GM18502 (cell line): Measurements from ENCODE around the gene AIFM3.
"Not testable (repeated sequence)": the region's sequence is repeated elsewhere in the genome, so short reads cannot be mapped to it uniquely, and the experiment has no call there.

Experiments
- ATAC-seq: cut with Tn5 transposase; IDR thresholded peaks from one replicate; pipeline ENCODE4 v1.9.1; 2021; ENCODE audit warnings: mild to moderate bottlenecking; ENCODE audit not compliant: unreplicated experiment, poor library complexity

Gene AIFM3

DNA sequence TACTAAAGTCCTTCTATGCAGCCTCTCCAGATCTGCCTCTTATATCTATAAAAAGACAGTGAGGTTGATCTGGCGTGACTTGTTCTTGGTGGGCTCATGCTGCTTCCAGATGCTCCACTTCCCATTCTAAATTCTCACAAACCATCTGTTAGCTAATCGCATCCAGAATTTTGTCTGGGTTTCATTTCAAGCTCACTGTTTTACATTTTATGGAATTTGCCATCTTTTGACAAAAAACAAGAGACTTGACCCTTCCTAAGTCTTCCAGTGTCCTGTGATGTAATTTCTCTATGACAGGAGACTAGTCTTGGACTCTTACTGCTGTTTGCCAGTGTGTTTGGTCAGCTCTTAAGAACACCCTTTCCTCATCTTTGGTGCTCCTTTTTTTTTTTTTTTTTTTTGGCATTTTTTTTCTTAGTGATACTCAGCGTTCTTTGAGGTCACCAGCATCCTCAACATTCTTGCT, 26.8 kb upstream of the AIFM3 start:
- no peak for ATAC-seq

DNA sequence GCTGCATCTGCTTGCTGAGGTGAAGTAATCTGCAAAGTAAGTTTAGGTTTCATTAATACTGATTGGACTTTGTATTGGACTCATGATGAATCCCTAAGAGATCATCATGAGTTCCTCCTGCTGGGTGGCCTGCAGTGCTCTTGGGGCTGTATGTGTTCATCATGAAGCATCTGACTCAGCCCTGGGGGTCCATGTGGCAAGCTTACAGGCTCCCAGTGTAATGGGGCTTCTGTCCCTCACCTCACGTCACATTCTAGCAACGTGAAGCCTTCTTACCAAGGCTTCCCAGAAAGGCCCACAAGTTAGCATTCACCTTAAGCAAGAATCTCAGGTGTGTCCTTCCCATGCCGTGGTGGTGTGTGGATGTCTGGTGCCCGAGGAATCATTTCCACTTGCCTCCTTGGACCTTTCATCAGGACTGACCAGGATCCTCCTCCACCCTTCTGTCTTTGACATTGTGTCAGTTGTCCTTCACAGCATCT, 26.1 kb upstream of the AIFM3 start:
- ATAC-seq, result no peak

DNA sequence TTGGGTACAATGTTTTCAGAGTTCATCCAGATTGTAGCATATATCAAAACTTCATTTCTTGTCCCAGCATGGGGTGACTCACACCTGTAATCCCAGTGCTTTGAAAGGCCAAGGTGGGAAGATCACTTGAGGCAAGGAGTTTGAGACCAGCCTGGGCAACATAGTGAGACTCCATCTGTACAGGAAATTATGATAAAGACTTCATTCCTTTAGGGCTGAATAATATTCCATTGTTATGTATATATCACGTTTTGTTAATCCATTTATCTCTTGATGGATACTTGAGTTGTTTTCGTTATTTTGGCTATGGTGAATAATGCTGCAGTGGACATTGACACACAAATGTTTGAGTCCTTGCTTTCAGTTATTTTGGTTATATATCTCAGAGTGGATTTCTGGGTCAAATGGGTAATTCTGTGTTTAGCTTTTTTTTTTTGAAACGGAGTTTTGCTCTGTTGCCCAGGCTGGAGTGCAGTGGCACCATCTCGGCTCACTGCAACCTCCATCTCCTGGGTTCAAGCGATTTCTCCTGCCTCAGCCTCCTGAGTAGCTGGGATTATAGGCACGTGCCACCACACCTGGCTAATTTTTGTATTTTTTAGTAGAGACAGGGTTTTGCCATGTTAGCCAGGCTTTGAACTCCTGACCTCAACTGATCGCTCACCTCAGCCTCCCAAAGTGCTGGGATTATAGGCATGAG, 24.7 kb upstream of the AIFM3 start:
- not testable (repeated sequence) for ATAC-seq

DNA sequence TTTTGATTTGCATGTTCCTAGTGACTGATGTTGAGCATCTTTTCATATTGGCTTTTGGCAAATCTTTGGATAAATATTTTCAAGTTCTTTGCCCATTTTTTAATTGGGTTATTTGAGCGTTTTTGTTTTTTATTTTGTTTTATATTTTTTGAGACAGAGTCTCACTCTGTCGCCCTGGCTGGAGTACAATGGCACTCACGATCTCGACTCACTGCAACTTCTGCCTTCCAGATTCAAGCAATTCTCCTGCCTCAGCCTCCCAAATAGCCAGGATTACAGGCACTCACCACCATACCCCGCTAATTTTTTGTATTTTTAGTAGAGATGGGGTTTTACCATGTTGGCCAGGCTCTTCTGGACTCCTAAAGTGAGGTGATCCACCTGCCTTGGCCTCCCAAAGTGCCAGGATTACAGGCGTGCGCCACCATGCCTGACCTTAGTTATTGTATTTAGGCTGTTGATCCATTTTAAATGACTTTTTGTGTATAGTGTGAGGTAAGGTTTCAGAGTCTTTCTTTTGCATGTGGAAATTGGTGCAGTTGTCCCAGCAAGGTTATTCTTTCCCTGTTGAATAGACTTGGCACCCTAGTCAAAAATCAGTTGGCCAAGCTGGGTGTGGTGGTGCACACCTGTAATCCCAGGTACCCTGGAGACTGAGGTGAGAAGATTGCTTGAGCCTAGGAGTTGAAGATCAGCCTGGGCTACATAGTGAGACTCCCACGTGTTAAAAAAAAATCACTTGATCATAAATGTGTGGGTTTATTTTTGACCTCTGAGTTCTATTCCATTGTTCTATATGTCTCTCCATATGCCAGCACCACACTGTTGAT, 23.7 kb upstream of the AIFM3 start:
- ATAC-seq, result no peak

DNA sequence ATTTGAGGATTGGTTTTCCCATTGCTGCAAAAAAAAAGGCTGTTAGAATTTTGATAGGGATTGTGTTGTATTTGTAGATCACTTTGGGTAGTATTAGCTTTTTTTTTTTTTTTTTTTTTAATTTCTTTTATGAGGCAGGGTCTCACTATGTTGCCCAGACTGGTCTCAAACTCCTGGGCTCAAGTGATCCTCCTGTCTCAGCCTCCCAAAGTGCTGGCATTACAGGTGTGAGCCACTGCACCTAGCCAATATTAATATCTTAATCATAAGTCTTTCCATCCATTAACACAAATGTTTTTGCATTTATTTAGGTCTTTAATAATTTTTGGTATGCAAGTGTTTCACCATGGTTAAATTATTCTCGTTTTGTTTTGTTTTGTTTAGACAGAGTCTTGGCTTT, 23.0 kb upstream of the AIFM3 start:
- no peak for ATAC-seq

DNA sequence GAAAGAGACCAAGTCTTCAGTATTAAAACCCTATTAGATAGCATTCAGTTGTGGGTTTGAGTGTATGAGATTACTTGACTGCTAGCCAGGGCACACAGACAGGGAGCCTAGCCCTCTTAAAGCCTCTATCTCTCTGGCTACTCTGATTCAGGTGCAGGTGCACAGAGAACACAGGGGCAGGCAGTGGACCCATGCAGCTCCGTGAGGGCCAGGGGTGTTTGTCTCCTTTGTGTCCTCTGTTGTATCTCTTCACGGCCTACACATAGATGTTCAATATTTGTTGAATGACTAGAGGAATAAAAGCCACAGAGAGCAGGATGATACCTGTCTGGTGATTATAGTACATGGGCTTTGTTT, 21.5 kb upstream of the AIFM3 start:
- no peak for ATAC-seq

DNA sequence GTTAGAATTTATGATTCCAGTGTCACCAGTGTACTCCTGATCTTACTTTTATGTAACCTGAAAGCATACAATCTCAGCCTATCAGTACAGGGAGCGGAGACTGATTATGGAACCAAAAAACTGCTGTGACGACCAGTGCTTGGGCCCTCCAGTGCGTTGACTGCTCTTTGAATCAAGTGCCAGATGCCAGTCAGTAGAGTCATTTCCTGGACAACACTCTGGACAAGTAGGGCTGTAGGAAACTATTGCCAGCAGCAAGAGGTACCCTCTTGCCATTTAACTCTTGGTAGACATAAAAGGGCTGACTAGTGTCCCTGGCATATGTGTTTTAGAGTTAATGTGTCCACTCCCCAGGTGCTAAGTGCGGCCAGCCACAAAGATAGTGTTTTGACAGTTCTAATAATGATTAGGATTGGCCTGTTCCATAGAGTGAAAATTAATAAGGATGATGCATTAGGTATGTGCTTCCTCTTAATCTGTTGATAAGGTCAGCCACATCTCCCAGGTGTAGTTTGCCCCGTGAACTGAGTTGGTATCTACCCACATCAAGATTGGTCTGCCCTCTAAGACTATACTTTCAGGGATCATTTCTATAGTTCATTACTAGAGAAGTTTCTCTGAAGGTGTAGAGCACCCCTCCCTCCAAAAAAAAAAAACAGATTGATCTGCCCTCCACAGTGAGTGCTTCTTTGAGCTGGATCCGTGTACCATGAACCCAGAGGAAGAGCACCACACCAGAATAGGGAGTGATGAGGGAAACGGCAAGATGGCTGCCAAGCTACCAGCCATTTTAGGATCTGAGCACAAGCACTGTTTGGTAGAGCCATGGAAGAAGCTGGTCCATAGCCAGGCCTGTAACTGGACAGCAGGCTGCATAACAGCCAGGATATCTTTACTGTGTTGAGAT, 20.7 kb upstream of the AIFM3 start:
- ATAC-seq, result no peak

DNA sequence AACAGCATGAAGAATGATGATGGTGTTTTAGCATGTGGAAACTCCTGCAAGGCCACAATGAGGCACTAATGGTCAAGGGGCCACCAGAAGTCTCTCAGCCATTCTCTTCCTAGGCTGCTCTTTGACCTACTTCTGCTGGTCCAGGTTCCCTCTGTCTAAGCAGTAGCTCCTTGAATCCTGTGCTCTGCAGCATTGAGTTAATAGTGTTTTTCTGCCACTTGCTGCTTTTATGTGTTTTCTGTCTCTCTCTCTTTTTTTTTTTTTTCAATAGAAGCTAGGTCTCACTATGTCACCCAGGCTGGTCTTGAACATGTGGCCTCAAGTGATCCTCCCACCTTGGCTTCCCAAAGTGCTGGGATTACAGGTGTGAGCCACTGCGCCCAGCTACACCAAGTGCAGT, 20.1 kb upstream of the AIFM3 start:
- ATAC-seq, result no peak

DNA sequence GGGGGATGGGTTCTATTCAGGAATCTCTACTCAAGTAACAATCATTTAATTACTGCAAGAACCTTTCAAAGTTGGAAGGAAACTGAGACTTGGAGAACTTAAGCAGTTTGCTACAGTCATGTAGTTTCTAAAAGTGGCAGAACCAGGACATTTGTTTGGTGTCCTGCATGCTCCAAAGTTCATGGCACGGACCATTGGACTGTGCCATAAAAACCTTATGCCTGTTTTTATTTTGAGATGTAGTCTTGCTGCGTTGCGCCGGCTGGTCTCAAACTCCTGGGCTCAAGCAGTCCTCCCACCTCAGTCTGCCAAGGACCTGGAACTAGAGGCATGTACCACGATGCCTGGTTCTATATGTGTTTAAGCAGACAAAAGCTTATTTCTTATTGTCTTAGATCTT, 18.6 kb upstream of the AIFM3 start:
- no peak for ATAC-seq

DNA sequence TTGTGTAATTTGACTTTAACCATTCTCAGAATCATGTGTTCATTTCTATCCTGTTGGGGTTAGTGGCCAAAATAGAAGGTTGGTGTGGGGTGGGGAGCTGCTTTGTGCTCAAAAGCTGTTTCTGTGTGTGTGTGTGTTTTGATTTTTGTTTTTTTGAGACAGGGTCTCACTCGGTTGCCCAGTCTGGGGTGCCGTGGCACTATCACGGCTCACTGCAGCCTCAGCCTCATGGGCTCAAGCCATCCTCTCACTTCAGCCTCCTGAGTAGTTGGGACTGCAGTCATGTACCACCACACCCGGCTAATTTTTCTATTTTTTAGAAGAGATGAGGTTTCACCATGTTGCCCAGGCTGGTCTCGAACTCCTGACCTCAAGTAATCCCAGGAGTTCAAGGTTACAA, 18.1 kb upstream of the AIFM3 start:
- no peak for ATAC-seq

DNA sequence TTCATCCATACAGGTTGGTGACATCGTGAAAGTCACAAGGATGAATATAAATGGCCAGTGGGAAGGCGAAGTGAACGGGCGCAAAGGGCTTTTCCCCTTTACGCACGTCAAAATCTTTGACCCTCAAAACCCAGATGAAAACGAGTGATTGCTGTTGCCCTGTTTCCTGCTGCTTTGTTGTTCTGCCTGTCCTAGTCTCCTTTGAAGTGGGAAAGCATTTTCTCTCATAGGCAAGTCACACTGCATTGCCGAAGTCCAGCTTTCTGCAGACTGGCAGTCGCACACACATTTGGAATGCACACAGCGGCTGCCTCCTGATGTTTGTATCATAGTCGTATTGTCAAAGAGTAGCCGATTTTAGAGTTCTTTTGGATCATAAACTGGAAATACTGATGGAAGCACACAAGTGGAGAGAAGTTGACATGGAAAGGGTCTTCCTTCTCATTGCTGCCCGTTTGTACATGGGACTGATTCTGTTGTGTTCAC, 17.3 kb upstream of the AIFM3 start:
- no peak for ATAC-seq

DNA sequence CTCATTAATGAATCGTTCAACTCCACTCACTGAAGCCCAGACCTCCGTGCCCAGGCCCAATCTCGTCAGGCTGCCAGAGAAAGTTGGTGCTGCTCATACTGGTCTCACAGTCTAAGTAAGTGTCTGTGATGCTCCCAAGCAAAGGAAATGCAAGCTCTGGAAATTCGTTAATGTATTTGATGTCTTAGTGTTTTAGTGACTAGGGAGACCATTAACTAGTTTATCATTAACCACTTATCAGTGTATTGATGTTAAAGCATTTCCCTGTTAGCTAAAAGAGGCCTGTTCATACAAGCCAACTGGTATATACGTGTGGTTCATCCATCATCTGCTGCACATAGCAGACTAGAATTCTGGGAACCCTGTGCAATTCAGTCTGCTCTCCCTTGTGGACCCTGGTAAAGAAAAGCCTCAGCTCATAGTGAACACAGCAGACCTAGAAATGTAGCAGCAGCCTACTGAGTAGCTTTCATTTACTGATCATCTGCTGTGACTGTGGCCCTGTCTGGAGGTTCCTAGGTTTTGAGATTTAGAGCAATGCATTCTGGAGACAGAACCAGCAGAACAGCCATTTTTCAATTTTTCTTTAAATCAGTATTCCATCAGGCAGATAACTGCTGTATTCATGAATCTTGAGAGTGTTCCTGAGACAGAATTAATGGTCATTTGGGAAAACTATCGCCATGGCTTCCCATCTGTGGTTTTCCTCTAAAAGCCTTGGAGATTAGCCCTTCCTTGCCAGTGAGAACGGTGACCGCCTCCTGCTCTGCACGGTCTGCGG, 15.7 kb upstream of the AIFM3 start:
- no peak for ATAC-seq

DNA sequence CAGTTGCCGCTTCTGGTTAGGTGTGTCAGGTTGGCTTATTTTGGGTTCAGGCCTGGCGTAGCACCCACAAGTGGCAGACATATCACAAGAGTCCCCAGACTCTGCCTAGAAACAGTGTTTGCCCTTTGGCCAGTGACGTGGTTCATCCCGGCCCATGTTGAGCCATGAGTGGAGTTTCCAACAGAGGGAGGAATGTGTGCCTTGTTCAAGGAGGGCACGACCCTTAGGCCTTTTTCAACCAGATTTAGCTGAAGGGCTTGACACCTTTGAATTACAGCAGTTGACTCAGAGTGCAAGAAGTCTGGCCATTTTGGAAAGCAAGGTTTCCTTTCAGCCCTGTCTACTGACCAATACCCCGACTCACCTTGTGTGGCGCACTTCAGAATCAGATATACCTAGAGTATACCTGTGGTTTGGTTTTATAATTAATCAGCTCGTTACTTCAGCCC, 15.1 kb upstream of the AIFM3 start:
- ATAC-seq, result no peak

DNA sequence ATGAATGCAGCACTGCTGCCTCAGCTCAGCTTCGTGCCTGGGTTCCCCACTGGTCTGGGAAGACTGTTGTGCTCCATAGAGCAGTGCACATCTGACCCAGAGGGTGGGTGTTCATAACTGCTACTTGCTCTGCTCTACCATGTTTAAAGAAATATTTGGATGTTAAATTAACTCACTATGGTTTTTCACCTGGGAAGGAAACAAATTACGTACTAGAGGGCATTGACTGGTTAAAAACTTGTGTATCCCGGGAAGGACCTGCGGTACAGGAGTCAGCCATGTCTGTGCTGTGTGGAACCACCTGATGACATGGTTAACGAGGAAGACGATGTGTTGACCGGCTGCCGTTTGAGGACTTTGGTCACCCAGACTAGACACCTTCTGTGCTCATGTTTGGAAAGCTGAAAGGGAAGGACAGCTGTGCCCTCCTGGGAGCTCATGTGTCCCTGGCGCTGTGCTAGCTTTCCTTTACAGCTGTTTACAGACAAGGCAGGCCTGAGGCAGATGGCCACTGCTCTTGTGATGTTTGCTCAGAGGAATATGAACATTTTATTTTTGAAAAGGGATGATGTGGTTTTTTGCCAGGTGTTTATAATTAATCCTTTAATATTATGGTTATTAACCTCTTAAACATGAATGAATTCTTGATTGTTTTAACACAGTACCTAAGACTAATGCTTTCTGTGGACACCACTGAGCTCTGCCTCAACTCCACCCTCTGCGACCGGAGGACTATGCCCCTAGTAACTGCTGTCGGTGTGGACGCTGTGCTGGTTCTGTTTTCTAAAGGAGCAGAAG, 14.3 kb upstream of the AIFM3 start:
- ATAC-seq, result no peak

DNA sequence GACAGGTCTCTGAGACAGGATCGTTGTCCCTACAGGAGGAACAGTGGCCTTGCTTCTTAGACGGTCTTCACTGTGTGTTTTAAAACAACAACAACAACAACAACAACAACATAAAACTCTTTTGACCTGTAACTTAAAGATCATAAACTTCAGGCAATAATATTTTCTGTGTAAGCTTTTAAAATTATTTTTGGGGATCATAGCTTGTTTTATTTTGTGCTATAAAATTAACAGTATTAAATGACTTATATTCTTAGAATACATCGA, 13.8 kb upstream of the AIFM3 start:
- no peak for ATAC-seq

DNA sequence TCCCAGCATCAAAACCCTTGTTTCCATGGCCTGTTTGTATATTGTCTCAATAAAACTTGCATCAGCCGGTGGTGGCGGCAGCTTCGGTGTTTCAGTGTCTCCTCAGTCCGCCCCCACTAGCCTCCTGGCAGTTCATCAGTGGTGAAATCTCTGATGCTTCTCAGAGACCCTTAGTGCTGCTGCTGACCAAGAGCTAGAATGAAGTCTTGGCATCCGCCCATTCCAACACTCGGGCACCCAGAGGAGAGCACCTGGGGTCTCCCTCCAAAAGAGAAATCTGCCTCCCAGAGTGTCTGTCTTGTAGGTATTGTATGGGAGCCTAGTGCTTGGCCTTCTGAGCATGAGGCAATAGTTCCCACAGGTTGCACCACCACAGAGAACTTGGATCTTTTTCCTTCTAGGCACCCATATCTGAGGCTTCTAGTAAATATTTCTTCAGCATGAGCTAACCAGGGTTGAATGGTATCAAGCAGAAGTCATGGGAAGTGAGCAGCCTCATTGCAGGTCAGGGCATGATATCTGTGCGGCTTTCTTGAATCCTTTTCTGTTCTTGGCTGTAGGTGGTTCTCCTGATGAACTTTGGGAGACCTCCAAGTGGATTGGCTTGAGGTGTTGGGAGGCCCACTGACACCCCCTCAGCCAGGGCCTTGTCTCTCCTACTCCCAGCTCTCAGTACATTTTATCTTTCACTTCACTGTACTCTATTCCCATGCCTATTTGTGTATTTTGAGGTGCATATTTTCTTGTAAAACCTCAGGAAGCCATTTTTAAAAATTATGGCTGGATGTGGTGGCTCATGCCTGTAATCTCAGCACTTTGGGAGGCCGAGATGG, 13.2 kb upstream of the AIFM3 start:
- no peak for ATAC-seq

DNA sequence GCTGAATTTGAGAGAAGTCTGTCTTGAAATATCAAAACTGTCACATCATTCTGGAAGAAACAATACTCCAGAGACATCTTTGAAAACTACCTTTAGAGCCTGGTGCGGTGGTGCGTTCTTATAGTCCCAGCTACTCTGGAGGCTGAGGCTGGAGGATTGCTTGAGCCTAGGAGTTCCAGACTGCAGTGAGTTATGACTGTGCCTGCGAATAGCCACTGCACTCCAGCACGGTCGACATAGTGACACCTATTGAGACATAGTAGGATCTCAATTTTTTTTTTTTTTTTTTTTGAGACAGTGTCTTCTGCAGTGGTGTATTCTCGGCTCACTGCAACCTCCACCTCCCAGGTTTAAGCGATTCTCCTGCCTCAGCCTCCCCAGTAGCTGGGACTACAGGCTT, 11.5 kb upstream of the AIFM3 start:
- no peak for ATAC-seq
